Gastrocnemius medialis (tissue), 4 donors: ENCODE results near the gene BICRAL. TPM values are rescaled to one million over a fixed set of nuclear protein-coding genes. Genes with fewer than 3 reads are reported as not detected.

Experiments used
- ATAC-seq, 2 donors: fragments of 150-250 bp; one replicate each; pipeline ENCODE4 v1.9.1; 2016
- DNase-seq, 2 donors: peaks; one replicate each; pipeline ENCODE4 v3.0.0-alpha.2; 2019
- H3K27ac ChIP-seq, 4 donors: fragments of 200-600 bp; sonication (generic); 1 replicate in 1 of 4; 2 replicates in 3 of 4; pipeline ENCODE4 v1.5.1; 2016 to 2018; ENCODE audit warnings: mild to moderate bottlenecking in 2 of 4, moderate library complexity in 1 of 4
- H3K27me3 ChIP-seq, 3 donors: fragments of 200-600 bp; sonication (generic) in 2 of 3; 1 replicate in 1 of 3; 2 replicates in 2 of 3; pipeline versions ENCODE4 v1.5.1 to v1.6.0; 2016 to 2019; ENCODE audit warnings: mild to moderate bottlenecking in 1 of 3, moderate library complexity in 1 of 3
- H3K36me3 ChIP-seq, 2 donors: fragments of 200-600 bp; sonication (generic) in 1 of 2; one replicate each; pipeline ENCODE4 v1.5.1; 2017 to 2018
- H3K4me1 ChIP-seq, 2 donors: fragments of 200-600 bp; sonication (generic) in 1 of 2; one replicate each; pipeline ENCODE4 v1.5.1; 2016 to 2017; ENCODE audit warnings: mild to moderate bottlenecking in 2 of 2
- H3K4me3 ChIP-seq, 4 donors: fragments of 200-600 bp; sonication (generic) in 3 of 4; 1 replicate in 1 of 4; 2 replicates in 3 of 4; pipeline ENCODE4 v1.5.1; 2016 to 2019; ENCODE audit warnings: mild to moderate bottlenecking in 2 of 4
- H3K9me3 ChIP-seq, 3 donors: fragments of 200-600 bp; sonication (generic) in 2 of 3; 1 replicate in 1 of 3; 2 replicates in 2 of 3; pipeline ENCODE4 v1.5.1; 2016 to 2019
- POLR2A ChIP-seq, 2 donors: fragments of 450-650 bp; IDR thresholded peaks; one replicate each; pipeline ENCODE4 v1.6.1; 2017; ENCODE audit warnings: antibody characterized with exemption in 2 of 2, mild to moderate bottlenecking in 2 of 2, moderate library complexity in 2 of 2
- in situ Hi-C, 4 donors: fragments of 200-750 bp; cut with MboI; loops; one replicate each; pipeline versions ENCODE4 v1.15.0 to v1.8.0; 2017; ENCODE audit warnings: low sequenced_read_pairs in 4 of 4
- intact Hi-C: fragments of 100-400 bp; cut with DNase I; formaldehyde crosslinking; loops from one replicate; pipeline ENCODE4 v1.15.1; 2023; ENCODE audit warnings: low total_unique reads
- total RNA-seq, 4 donors: library from RNA; depleted of rRNA; stranded (reverse); fragments of >200 nt; gene quantifications; one replicate each; pipeline versions ENCODE4 v1.1.0 to v1.2.3, GENCODE V29; 2016
- TF ChIP-seq, protein P1 (sequence below), 5 experiments: fragments of 450-650 bp in 3 of 5; fragments of 200-600 bp in 2 of 5; sonication (generic) in 2 of 5; IDR thresholded peaks in 4 of 5; conservative IDR thresholded peaks in 1 of 5; 1 replicate in 4 of 5; 2 replicates in 1 of 5; pipeline ENCODE4 v1.5.1; 2016 to 2019; ENCODE audit warnings: antibody characterized with exemption in 5 of 5, mild to moderate bottlenecking in 3 of 5, moderate library complexity in 3 of 5

The BICRAL gene
- total RNA-seq, 4 donors from 2014 or later = 7.9 to 10.2 (median 9.7) TPM

GRCh38 chr6:42914546-42914945, 132.7 kb downstream of the BICRAL start:
- Histone ChIP-seq H3K4me3 (no peak overlapping the region), H3K27me3 (peaks cover 11 to 19% (median 15%) of the 10 kb centered on the region in 3 donors), H3K4me1 (peaks cover 0 to 2% of the 10 kb centered on the region in 2 donors), H3K9me3 (no peaks in the 10 kb centered on the region), H3K27ac (no peak overlapping the region), H3K36me3 (no peaks in the 10 kb centered on the region)
- DNase-seq = no peak
- in situ Hi-C loops = loop anchor here in 1 of 4 donors (25.0 kb wide), 1 partner anchor 423 kb away; no protein-coding TSS in a partner anchor
- intact Hi-C loops = no loop called here
- TF ChIP-seq, protein P1, sequence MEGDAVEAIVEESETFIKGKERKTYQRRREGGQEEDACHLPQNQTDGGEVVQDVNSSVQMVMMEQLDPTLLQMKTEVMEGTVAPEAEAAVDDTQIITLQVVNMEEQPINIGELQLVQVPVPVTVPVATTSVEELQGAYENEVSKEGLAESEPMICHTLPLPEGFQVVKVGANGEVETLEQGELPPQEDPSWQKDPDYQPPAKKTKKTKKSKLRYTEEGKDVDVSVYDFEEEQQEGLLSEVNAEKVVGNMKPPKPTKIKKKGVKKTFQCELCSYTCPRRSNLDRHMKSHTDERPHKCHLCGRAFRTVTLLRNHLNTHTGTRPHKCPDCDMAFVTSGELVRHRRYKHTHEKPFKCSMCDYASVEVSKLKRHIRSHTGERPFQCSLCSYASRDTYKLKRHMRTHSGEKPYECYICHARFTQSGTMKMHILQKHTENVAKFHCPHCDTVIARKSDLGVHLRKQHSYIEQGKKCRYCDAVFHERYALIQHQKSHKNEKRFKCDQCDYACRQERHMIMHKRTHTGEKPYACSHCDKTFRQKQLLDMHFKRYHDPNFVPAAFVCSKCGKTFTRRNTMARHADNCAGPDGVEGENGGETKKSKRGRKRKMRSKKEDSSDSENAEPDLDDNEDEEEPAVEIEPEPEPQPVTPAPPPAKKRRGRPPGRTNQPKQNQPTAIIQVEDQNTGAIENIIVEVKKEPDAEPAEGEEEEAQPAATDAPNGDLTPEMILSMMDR (IDR thresholded peaks at IDR 0.05 in 4 of 5, conservative IDR thresholded peaks at IDR 0.05 in 1 of 5) = no peak
- no peak for TF ChIP-seq POLR2A (IDR thresholded peaks at IDR 0.05)
- no peak for ATAC-seq

DNA sequence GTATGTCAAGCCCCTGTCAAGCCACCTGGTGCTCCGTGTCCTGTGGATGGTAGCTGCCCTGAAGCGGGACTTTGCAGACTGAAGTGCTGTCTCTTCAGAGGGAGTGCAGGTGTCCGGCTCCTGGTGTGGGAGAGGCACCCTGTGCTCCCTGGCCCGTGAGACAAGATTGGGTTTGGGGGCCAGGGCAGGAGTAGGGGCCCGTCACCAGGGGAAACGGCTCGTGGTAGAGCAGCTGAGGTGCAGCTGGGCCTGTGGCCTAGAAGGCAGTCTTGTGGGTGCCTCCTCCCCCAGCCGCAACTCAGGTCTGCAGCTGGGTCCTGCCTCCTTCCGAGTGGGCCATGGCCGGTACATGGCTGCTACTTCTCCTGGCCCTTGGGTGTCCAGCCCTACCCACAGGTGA, 133.9 kb downstream of the BICRAL start, which contains the start of gene PTCRA:
Gene PTCRA (plus strand): TSS at position 322 of the 400 bp plus-strand sequence. CDS start 17 bp downstream, at position 339.
- in situ Hi-C loops = loop anchor here in 1 of 4 donors (25.0 kb wide), 1 partner anchor 422 kb away; no protein-coding TSS in a partner anchor
- TF ChIP-seq POLR2A (IDR thresholded peaks at IDR 0.05) = no peak
- TF ChIP-seq, protein P1 (IDR thresholded peaks at IDR 0.05 in 4 of 5, conservative IDR thresholded peaks at IDR 0.05 in 1 of 5) = no peak
- Histone ChIP-seq H3K4me1 (peaks cover 0 to 2% of the 10 kb centered on the region in 2 donors), H3K27ac (no peak within 1 kb of the TSS), H3K27me3 (peaks cover 11 to 19% (median 15%) of the 10 kb centered on the region in 3 donors), H3K9me3 (no peaks in the 10 kb centered on the region), H3K4me3 (no peak within 1 kb of the TSS), H3K36me3 (no peaks in the 10 kb centered on the region)
- DNase-seq = no peak
- intact Hi-C loops = no loop called here
- ATAC-seq = no peak

- Histone ChIP-seq H3K27ac (no peak overlapping the region), H3K36me3 (no peaks in the 10 kb centered on the region), H3K27me3 (peaks cover 7 to 15% (median 10%) of the 10 kb centered on the region in 3 donors), H3K4me3 (no peak overlapping the region), H3K9me3 (no peaks in the 10 kb centered on the region), H3K4me1 (peaks cover 0 to 2% of the 10 kb centered on the region in 2 donors)
- DNase-seq (no peak), ATAC-seq (no peak)
- in situ Hi-C loops = loop anchor here in 1 of 4 donors (25.0 kb wide), 1 partner anchor 421 kb away; no protein-coding TSS in a partner anchor
- intact Hi-C loops = no loop called here
- no peak for TF ChIP-seq POLR2A (IDR thresholded peaks at IDR 0.05)
- TF ChIP-seq, protein P1 (IDR thresholded peaks at IDR 0.05 in 4 of 5, conservative IDR thresholded peaks at IDR 0.05 in 1 of 5) = no peak
Measured at GRCh38 chr6:42916288-42916687, 134.4 kb downstream of the BICRAL start.

Other genes with a start within 250 kb of the BICRAL start
- 10 to 100 TPM; 40.8 to 46.2 (median 44.7) TPM for gene UBR2, start 218.0 kb upstream of the BICRAL start, total RNA-seq
- 1 to 10 TPM in 2 of 4 donors, under 1 TPM in 2; 0.16 to 3.8 (median 1.8) TPM for gene PRPH2, start 59.5 kb upstream of the BICRAL start, total RNA-seq
- 10 to 100 TPM; 33.2 to 61.8 (median 45.1) TPM for gene TBCC, start 35.9 kb upstream of the BICRAL start, total RNA-seq
- 10 to 100 TPM; 59.6 to 87.1 (median 65.2) TPM for gene RPL7L1, start 97.6 kb downstream of the BICRAL start, total RNA-seq
- not detected for gene PTCRA, start 134.0 kb downstream of the BICRAL start, total RNA-seq
- gene CNPY3, start 147.4 kb downstream of the BICRAL start, total RNA-seq = 10 to 100 TPM in 2 of 4 donors, 1 to 10 TPM in 2; 7.1 to 13.5 (median 9.3) TPM
- 1 to 10 TPM in 1 of 4 donors, under 1 TPM in 2, not detected in 1; 0.42 to 1.1 (median 0.61) TPM for gene GNMT, start 178.7 kb downstream of the BICRAL start, total RNA-seq
- 10 to 100 TPM in 2 of 4 donors, 1 to 10 TPM in 2; 7.4 to 45.1 (median 12.6) TPM for gene PEX6, start 197.1 kb downstream of the BICRAL start, total RNA-seq
- 10 to 100 TPM; 44.3 to 68.2 (median 52.6) TPM for gene PPP2R5D, start 202.5 kb downstream of the BICRAL start, total RNA-seq
- gene MEA1, start 231.9 kb downstream of the BICRAL start, total RNA-seq = 10 to 100 TPM; 25.0 to 33.5 (median 25.9) TPM
- 100 to 1,000 TPM in 2 of 4 donors, 10 to 100 TPM in 2; 66.5 to 164 (median 119) TPM for gene KLHDC3, start 232.2 kb downstream of the BICRAL start, total RNA-seq
- gene RRP36, start 239.6 kb downstream of the BICRAL start, total RNA-seq = 10 to 100 TPM; 37.7 to 64.3 (median 51.0) TPM